ENCODE measurements around the gene PPP1R1B. TPM values are rescaled to one million over a fixed set of nuclear protein-coding genes. Genes with fewer than 3 reads are reported as not detected.

Gene PPP1R1B
- total and polyA plus RNA-seq, 9 of the 15 experiments (the other 6 are each of a cell fraction or from before 2014, with no cell fraction given), result 0.07 to 0.18 (median 0.10) TPM; not detected in 4

DNA sequence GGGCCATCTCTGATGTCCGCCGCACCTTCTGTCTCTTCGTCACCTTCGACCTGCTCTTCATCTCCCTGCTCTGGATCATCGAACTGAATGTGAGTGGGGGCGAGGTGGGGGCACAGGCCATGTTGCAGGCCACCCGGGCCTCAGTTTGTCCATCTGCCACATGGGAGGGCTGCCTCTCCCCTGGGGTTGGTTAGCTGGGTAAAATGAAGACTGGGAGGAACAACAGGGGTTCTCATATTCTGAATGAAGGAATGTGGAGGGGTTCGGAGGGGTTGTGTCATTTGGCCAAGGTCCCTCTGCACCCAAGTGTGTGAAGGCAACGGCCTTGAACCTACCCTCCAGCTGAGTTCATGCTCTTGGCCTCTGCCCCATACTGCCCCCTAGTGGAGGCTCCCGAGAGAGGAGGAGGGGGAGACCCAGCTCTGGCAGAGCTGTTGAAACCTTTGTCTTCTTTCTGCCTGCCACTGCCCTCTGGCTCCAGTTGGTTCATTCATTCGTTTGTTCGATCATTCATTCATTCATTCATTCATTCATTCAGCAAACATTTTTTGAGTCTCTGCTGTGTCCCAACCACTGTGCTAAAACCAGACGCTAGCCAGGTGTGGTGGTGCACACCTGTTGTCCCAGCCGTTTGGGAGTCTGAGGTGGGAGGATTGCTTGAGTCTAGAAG, 27.0 kb downstream of the PPP1R1B start (continued):
- TF ChIP-seq, protein P1, sequence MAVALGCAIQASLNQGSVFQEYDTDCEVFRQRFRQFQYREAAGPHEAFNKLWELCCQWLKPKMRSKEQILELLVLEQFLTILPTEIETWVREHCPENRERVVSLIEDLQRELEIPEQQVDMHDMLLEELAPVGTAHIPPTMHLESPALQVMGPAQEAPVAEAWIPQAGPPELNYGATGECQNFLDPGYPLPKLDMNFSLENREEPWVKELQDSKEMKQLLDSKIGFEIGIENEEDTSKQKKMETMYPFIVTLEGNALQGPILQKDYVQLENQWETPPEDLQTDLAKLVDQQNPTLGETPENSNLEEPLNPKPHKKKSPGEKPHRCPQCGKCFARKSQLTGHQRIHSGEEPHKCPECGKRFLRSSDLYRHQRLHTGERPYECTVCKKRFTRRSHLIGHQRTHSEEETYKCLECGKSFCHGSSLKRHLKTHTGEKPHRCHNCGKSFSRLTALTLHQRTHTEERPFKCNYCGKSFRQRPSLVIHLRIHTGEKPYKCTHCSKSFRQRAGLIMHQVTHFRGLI (CRISPR knock-in tag; IDR thresholded peaks at IDR 0.05), result no peak
- TF ChIP-seq, protein P2, sequence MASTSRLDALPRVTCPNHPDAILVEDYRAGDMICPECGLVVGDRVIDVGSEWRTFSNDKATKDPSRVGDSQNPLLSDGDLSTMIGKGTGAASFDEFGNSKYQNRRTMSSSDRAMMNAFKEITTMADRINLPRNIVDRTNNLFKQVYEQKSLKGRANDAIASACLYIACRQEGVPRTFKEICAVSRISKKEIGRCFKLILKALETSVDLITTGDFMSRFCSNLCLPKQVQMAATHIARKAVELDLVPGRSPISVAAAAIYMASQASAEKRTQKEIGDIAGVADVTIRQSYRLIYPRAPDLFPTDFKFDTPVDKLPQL (IDR thresholded peaks at IDR 0.05; ENCODE audit: extremely low read depth, insufficient read length), result no peak
- TF ChIP-seq SRSF1 (IDR thresholded peaks at IDR 0.05; ENCODE audit: low read depth, low read length), result no peak
- TF ChIP-seq, protein P3, sequence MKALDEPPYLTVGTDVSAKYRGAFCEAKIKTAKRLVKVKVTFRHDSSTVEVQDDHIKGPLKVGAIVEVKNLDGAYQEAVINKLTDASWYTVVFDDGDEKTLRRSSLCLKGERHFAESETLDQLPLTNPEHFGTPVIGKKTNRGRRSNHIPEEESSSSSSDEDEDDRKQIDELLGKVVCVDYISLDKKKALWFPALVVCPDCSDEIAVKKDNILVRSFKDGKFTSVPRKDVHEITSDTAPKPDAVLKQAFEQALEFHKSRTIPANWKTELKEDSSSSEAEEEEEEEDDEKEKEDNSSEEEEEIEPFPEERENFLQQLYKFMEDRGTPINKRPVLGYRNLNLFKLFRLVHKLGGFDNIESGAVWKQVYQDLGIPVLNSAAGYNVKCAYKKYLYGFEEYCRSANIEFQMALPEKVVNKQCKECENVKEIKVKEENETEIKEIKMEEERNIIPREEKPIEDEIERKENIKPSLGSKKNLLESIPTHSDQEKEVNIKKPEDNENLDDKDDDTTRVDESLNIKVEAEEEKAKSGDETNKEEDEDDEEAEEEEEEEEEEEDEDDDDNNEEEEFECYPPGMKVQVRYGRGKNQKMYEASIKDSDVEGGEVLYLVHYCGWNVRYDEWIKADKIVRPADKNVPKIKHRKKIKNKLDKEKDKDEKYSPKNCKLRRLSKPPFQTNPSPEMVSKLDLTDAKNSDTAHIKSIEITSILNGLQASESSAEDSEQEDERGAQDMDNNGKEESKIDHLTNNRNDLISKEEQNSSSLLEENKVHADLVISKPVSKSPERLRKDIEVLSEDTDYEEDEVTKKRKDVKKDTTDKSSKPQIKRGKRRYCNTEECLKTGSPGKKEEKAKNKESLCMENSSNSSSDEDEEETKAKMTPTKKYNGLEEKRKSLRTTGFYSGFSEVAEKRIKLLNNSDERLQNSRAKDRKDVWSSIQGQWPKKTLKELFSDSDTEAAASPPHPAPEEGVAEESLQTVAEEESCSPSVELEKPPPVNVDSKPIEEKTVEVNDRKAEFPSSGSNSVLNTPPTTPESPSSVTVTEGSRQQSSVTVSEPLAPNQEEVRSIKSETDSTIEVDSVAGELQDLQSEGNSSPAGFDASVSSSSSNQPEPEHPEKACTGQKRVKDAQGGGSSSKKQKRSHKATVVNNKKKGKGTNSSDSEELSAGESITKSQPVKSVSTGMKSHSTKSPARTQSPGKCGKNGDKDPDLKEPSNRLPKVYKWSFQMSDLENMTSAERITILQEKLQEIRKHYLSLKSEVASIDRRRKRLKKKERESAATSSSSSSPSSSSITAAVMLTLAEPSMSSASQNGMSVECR (CRISPR knock-in tag; IDR thresholded peaks at IDR 0.05), result no peak
- peak; percentile 35; the same call in 1 of the 2 replicates for TF ChIP-seq ZBTB7A (IDR thresholded peaks at IDR 0.05; ENCODE audit: borderline replicate concordance, control insufficient read depth, low read depth, low read length)
- TF ChIP-seq HSF4 (CRISPR knock-in tag; IDR thresholded peaks at IDR 0.05; ENCODE audit: borderline replicate concordance), result no peak
- no peak for TF ChIP-seq ZNF133 (CRISPR knock-in tag; IDR thresholded peaks at IDR 0.05)
- no peak for TF ChIP-seq PHTF2 (CRISPR knock-in tag; IDR thresholded peaks at IDR 0.05)
- TF ChIP-seq, protein P4, sequence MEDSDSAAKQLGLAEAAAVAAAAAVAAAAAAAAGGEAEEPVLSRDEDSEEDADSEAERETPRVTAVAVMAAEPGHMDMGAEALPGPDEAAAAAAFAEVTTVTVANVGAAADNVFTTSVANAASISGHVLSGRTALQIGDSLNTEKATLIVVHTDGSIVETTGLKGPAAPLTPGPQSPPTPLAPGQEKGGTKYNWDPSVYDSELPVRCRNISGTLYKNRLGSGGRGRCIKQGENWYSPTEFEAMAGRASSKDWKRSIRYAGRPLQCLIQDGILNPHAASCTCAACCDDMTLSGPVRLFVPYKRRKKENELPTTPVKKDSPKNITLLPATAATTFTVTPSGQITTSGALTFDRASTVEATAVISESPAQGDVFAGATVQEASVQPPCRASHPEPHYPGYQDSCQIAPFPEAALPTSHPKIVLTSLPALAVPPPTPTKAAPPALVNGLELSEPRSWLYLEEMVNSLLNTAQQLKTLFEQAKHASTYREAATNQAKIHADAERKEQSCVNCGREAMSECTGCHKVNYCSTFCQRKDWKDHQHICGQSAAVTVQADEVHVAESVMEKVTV (CRISPR knock-in tag; IDR thresholded peaks at IDR 0.05), result no peak
- TF ChIP-seq, protein P5, sequence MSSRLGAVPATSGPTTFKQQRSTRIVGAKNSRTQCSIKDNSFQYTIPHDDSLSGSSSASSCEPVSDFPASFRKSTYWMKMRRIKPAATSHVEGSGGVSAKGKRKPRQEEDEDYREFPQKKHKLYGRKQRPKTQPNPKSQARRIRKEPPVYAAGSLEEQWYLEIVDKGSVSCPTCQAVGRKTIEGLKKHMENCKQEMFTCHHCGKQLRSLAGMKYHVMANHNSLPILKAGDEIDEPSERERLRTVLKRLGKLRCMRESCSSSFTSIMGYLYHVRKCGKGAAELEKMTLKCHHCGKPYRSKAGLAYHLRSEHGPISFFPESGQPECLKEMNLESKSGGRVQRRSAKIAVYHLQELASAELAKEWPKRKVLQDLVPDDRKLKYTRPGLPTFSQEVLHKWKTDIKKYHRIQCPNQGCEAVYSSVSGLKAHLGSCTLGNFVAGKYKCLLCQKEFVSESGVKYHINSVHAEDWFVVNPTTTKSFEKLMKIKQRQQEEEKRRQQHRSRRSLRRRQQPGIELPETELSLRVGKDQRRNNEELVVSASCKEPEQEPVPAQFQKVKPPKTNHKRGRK (tag; IDR thresholded peaks at IDR 0.05), result no peak
- TF ChIP-seq ZFX (CRISPR knock-in tag; IDR thresholded peaks at IDR 0.05), result no peak
- no peak for TF ChIP-seq CSDE1 (IDR thresholded peaks at IDR 0.05)
- TF ChIP-seq, protein P6, sequence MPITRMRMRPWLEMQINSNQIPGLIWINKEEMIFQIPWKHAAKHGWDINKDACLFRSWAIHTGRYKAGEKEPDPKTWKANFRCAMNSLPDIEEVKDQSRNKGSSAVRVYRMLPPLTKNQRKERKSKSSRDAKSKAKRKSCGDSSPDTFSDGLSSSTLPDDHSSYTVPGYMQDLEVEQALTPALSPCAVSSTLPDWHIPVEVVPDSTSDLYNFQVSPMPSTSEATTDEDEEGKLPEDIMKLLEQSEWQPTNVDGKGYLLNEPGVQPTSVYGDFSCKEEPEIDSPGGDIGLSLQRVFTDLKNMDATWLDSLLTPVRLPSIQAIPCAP (CRISPR knock-in tag; IDR thresholded peaks at IDR 0.05; ENCODE audit: borderline replicate concordance), result no peak
- TF ChIP-seq SMARCA5 (IDR thresholded peaks at IDR 0.05), result peak; percentile 75
- TF ChIP-seq SMAD2 (IDR thresholded peaks at IDR 0.05; ENCODE audit: low read depth, low read length), result no peak
- TF ChIP-seq CBX8 (IDR thresholded peaks at IDR 0.05; ENCODE audit: borderline replicate concordance, extremely low read depth, low read depth, low read length, poor library complexity, severe bottlenecking), result no peak
